Lung microvascular endothelial cell (primary cell): ENCODE results near the gene PMPCA. TPM values are rescaled to one million over a fixed set of nuclear protein-coding genes. Genes with fewer than 3 reads are reported as not detected.
"Not testable (repeated sequence)": the region's sequence is repeated elsewhere in the genome, so short reads cannot be mapped to it uniquely, and the experiment has no call there.

Experiments
- DNase-seq, 2 donors: peaks; one replicate each; pipeline versions ENCODE4 v3.0.0 to v3.0.0-alpha.2; 2010; ENCODE audit warnings: low read depth in 2 of 2
- total RNA-seq: library from RNA; depleted of rRNA; stranded (reverse); fragments of >200 nt; gene quantifications from 2 replicates; pipeline ENCODE4 v1.2.1, GENCODE V29; 2014

PMPCA gene
- total RNA-seq, 1 donor from 2014 or later = 30.4 TPM

- no peak for DNase-seq
Observed at GRCh38 chr9:136394312-136395019, 16.0 kb upstream of the PMPCA start.

GRCh38 chr9:136395020-136395340, 15.5 kb upstream of the PMPCA start:
- DNase-seq = no peak

GRCh38 chr9:136395345-136396218, 14.9 kb upstream of the PMPCA start:
- no peak for DNase-seq

GRCh38 chr9:136396219-136396515, 14.3 kb upstream of the PMPCA start:
- DNase-seq = no peak

GRCh38 chr9:136397643-136398042, 12.8 kb upstream of the PMPCA start:
- DNase-seq = no peak

- no peak for DNase-seq
Observed at GRCh38 chr9:136398286-136398685, 12.2 kb upstream of the PMPCA start.

- peak; percentile 18 to 35 for DNase-seq
Observed at GRCh38 chr9:136399176-136400037, 11.1 kb upstream of the PMPCA start.

- peak; percentile 88 to 92 for DNase-seq
Observed at GRCh38 chr9:136400038-136400834, 10.2 kb upstream of the PMPCA start, which contains the start of gene SNAPC4. Gene SNAPC4 (minus strand): TSS chr9:136400170. CDS start chr9:136398428, 1,742 bp downstream.

GRCh38 chr9:136401173-136401922, 9.1 kb upstream of the PMPCA start:
- DNase-seq = no peak

- no peak for DNase-seq
Observed at GRCh38 chr9:136402067-136402466, 8.4 kb upstream of the PMPCA start.

GRCh38 chr9:136403538-136403914, 6.9 kb upstream of the PMPCA start:
- no peak for DNase-seq

- DNase-seq = no peak
Observed at GRCh38 chr9:136403915-136404800, 6.3 kb upstream of the PMPCA start.

GRCh38 chr9:136404801-136405136, 5.7 kb upstream of the PMPCA start:
- no peak for DNase-seq

- DNase-seq = no peak
Observed at GRCh38 chr9:136405481-136405880, 5.0 kb upstream of the PMPCA start.

GRCh38 chr9:136405904-136406303, 4.6 kb upstream of the PMPCA start:
- not testable (repeated sequence) for DNase-seq

GRCh38 chr9:136407061-136407460, 3.4 kb upstream of the PMPCA start:
- DNase-seq = not testable (repeated sequence)

GRCh38 chr9:136407911-136408310, 2.5 kb upstream of the PMPCA start:
- no peak for DNase-seq

- peak; percentile 49 to 56 for DNase-seq
Observed at GRCh38 chr9:136409557-136410455, 652 bp upstream of the PMPCA start.

- DNase-seq = no peak
Observed at GRCh38 chr9:136411378-136411777, 920 bp downstream of the PMPCA start.
